Ovary (tissue), 3 donors: ENCODE data around the gene ZMIZ1.

Experiments used
- POLR2A ChIP-seq: fragments of 450-650 bp; IDR thresholded peaks from one replicate; pipeline ENCODE4 v1.6.1; 2017; ENCODE audit warnings: antibody characterized with exemption, mild to moderate bottlenecking, moderate library complexity
- TF ChIP-seq, protein P1 (sequence below), 3 donors: fragments of 450-650 bp in 2 of 3; fragments of 200-600 bp in 1 of 3; IDR thresholded peaks; one replicate each; pipeline versions ENCODE4 v1.5.1 to v1.8.0; 2016 to 2022; ENCODE audit warnings: antibody characterized with exemption in 3 of 3, mild to moderate bottlenecking in 1 of 3
- donor health status: DM: no; HTN: no; CAD: no.

DNA sequence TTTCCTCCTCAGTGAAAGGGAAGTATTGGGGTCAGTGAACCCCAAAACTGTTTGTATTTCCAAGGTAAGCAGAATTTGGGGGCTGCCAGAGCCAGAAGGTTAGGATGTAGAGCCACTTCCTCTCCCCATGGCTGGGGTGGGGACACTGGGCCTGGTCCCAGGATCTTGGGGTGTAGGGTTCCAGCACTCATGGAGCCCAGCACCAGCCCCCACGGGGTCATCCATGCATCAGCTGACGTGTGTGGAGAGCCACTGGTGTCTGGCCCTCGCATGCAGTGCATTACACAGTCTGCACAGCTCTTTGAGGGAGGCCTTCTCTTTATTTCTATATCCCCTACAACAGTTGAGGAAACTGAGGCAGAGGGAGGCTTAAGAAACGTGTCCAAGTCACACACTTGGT, 91.4 kb downstream of the ZMIZ1 start:
- TF ChIP-seq, protein P1, sequence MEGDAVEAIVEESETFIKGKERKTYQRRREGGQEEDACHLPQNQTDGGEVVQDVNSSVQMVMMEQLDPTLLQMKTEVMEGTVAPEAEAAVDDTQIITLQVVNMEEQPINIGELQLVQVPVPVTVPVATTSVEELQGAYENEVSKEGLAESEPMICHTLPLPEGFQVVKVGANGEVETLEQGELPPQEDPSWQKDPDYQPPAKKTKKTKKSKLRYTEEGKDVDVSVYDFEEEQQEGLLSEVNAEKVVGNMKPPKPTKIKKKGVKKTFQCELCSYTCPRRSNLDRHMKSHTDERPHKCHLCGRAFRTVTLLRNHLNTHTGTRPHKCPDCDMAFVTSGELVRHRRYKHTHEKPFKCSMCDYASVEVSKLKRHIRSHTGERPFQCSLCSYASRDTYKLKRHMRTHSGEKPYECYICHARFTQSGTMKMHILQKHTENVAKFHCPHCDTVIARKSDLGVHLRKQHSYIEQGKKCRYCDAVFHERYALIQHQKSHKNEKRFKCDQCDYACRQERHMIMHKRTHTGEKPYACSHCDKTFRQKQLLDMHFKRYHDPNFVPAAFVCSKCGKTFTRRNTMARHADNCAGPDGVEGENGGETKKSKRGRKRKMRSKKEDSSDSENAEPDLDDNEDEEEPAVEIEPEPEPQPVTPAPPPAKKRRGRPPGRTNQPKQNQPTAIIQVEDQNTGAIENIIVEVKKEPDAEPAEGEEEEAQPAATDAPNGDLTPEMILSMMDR (IDR thresholded peaks at IDR 0.05), result no peak
- TF ChIP-seq POLR2A, result no peak
